HG03097 (cell line): ENCODE results near the gene ASCC1.
"Not testable (repeated sequence)": the region's sequence is repeated elsewhere in the genome, so short reads cannot be mapped to it uniquely, and the experiment has no call there.

Experiments used
- ATAC-seq: cut with Tn5 transposase; IDR thresholded peaks from one replicate; pipeline ENCODE4 v1.9.1; 2021; ENCODE audit not compliant: unreplicated experiment, low FRiP score

The ASCC1 gene

DNA sequence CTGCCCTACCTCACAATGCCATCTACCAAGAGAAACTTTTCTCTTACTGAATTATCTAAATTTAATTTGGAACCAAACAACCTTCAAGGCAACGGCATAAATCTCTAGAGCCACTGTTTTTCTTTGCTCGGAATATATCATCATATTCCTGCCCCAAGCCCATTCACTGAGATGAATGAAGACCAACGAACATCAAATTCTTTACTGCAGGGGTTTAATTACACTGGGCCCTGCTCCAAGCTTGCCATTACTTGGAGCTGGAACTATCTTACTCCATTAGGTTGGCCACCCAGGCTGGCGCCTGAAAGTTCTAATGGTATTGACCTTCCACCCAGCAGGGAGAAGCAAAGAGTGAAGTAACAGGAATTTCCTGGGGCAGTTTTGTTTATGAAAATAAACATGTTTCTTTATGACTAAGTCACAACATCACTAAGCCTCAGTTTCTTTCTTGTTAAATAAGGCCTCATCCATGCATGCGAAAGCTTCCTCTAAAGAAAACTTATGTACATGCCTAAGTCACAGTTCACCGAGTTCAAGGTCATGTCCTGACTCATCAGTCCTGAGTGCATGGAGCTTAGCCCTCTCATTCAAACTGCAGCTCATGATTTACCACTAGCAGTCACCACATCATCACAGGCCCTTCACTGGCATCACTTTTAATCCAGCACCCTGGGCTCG is 42.3 kb downstream of the ASCC1 start:
- ATAC-seq: peak; percentile 59

DNA sequence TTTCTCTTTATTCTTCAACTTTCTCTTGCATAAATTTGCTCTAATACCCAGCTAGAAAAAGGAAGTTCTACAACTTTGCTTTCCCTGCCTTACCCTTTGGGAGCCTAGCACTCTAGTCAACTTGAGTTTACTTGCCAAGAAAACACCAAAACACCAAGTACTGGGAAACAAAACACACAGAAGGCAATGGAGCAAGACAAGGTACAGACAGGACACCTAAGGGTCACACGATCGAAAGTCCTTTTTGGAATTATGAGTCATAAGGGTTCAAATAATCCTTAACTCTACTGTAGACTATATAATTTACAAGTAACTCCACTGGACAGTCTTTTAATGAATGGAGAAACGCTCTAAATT is 42.8 kb downstream of the ASCC1 start:
- ATAC-seq: no peak

DNA sequence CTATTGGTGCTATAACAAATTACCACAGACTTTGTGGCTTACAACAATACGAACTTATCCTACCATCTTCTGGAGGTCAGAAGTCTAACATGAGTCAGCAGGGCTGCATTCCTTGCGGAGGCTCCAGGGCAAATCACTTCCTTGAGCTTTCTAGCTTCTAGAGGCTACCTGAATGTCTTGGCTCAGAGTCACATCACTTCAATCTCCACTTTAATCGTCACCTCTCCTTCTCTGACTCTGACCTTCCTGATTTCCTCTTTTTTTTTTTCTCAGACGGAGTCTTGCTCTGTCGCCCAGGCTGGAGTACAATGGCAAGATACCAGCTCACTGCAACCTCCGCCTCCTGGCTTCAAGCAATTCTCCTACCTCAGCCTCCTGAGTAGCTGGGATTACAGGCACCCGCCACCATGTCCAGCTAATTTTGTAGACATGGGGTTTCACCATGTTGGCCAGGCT is 44.9 kb downstream of the ASCC1 start:
- no peak for ATAC-seq

DNA sequence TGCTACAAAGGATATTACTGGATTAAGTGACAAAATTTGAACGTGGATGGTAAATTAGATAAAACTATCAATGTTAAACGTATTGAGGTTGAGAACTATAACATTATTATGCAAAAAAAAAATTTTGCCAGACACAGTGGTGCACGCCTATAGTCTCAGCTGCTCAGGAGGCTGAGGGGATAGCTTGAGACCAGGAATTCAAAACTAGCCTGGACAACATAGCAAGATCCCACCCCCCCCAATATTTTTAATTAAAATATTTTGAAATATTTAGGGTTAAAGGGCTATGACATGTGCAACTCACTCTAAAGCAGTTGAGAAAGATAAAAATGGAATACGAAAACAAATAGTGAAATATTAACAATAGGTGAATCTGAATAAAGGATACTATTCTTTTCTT is 45.3 kb downstream of the ASCC1 start:
- no peak for ATAC-seq

DNA sequence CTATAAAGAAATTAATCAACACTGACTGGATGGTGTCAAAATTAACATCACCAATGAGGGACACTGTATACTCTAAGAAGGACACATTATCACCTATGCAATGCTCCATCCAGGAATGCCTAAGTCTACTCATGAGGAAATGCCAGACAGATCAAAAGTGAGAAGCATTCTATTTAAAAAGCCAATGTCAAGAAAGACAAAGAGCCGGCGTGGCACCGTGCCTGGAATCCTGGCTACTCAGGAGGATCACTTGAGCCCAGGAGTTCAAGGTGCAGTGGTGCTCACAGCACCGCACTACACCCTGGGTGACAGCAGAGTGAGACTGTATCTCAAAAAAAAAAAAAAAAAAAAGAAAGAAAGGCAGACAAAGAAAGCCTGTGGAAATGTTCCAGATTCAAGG is 45.8 kb downstream of the ASCC1 start:
- no peak for ATAC-seq

DNA sequence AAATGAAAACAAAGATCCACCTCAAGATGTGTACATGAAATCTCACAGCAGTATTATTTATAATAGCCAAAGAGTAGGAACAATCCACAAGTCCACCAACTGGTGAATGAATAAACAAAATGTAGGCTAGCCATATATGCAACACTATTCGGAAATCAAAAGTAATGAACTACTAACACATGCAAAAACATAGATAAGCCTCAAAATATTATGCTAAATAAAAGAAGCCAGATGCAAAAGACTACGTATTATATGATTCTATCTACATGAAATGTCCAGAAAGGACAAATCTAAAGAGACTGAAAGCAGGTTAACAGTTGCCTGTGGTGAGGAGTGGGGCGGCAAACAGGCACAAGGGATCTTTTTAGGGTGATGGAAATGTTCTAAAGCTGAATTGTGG is 49.0 kb downstream of the ASCC1 start:
- no peak for ATAC-seq

DNA sequence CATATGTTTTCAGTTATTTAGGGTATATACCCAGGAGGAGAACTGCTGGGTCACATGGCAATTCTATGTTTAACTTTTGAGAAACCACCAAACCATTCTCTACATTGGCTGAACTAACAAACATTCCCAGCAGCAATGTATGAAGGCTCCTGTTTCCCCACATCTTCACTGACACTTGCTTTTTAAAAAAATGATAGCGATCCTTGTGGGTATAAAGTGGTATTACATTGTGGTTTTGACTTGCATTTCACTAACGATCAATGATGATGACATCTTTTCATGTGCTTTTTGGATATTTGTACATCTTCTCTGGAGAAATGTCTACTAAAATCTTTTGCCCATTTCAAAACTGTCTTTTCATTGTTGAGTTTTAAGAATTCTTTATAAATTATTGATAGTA is 51.5 kb downstream of the ASCC1 start:
- no peak for ATAC-seq

DNA sequence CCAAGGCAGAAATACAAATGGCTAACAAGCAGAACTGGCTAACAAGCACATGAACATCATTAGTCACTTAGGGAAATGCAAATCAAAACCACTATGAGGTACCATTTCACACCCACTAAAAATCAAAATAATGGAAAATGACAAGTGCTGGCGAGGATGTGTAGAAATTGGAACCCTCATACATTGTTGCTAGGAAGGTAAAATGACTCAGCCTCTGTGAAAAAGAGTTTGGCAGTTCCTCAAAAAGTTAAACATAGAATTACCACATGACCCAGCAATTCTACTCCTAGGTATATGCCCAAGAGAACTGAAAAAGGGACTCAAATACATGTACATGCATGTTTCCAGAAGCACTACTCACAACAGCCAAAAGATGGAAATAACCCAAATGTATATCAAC is 53.1 kb downstream of the ASCC1 start:
- no peak for ATAC-seq

DNA sequence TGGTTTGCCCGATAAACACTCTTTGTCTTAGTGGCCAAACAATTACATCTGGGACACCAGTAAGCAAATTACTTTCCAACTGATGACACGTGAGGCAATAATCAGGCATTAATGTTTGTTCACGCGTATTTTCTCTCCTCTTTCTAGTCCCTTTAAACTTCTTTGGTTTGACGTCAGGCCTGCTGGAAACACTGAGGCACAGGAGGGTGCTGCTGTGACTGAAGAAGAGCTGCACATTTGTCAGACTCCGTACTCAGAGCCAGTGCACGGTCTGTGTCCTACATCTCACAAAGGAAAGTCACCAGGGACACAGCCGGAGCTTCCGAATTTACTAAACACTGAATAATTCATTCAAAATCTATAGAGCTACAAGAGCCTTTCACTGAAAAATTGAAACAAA is 57.9 kb downstream of the ASCC1 start:
- no peak for ATAC-seq

DNA sequence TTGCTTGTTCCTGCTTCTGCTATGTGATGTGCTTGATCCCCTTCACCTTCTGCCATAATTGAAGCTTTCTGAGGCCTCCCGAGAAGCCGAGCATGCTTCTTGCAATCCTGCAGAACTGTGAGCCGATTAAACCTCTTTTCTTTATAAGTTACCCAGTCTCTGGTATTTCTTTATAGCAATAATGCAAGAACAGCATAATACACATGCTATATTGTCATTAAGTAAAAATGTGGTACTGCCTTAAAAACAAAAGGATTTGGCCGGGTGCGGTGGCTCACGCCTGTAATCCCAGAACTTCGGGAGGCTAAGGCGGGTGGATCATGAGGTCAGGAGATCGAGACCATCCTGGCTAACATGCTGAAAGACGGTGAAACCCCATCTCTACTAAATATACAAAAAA is 59.9 kb downstream of the ASCC1 start:
- no peak for ATAC-seq

DNA sequence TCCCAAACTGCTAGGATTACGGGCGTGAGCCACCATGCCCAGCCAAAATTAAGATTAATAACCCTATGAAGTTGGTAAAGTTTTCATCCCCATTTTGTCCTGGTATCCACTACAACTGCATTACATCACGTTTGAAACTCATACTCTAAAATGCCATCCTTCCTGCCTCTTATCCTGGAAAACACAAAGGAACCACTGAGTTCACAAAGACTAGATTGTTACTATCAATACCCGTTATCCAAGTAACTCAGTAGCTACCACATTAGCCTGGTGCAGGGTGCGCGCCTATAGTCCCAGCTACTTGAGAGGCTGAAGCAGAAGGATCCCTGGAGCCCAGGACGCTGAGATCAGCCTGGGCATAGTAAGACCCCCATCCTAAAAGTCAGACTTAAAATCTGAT is 63.8 kb downstream of the ASCC1 start:
- no peak for ATAC-seq

DNA sequence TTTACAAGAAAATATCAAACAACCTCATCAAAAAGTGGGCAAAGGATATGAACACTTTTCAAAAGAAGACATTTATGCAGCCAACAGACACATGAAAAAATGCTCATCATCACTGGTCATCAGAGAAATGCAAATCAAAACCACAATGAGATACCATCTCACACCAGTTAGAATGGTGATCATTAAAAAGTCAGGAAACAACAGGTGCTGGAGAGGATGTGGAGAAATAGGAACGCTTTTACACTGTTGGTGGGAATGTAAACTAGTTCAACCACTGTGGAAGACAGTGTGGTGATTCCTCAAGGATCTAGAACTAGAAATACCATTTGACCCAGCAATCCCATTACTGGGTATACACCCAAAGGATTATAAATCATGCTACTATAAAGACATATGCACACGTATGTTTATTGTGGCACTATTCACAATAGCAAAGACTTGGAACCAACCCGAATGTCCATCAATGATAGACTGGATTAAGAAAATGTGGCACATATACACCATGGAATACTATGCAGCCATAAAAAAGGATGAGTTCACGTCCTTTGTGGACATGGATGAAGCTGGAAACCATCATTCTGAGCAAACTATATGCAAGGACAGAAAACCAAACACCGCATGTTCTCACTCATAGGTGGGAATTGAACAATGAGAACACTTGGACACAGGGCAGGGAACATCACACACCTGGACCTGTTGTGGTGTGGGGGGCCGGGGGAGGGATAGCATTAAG is 65.2 kb downstream of the ASCC1 start:
- ATAC-seq: not testable (repeated sequence)

DNA sequence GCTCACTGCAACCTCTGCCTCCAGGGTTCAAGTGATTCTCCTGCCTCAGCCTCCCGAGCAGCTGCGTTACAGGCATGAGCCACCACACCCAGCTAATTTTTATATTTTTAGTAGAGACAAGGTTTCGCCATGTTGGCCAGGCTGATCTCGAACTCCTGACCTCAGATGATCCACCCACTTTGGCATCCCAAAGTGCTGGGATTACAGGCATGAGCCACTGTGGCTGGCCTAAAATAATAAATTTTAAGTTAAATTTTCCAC is 68.8 kb downstream of the ASCC1 start:
- not testable (repeated sequence) for ATAC-seq

DNA sequence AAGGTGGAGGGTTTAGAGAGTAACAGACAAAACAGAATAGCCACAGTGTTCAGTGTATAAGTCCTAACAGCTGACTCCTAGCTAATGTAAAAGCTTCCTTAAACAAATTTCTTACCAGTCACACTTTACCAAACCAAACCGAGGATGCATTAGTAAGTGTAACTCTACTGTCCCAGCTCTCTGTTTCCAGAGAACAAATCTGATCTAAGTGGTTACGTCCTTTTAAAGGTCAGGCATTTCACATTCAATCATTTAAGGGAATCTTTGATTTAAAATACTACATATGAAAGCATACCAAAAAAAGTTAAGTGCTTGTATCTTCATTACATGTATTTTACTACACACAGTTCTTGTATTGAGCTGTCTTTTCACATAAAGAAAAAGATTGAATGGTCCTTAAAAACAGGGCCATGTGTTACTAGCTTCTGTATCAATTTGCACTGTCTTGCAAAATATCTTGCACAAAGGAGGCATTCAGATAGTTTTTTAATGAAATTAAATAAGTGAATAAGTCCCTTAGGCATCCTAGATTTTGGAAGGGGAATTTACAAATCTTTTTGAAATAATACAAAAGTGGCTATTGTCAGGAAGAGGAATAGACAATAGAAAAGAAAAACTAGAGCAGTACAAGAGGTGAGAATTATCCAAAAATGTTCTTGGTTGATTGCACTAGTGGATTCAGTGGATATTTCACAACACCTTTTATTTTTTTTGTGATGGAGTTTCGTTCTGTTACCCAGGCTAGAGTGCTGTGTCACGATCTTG is 69.3 kb downstream of the ASCC1 start:
- ATAC-seq: no peak

DNA sequence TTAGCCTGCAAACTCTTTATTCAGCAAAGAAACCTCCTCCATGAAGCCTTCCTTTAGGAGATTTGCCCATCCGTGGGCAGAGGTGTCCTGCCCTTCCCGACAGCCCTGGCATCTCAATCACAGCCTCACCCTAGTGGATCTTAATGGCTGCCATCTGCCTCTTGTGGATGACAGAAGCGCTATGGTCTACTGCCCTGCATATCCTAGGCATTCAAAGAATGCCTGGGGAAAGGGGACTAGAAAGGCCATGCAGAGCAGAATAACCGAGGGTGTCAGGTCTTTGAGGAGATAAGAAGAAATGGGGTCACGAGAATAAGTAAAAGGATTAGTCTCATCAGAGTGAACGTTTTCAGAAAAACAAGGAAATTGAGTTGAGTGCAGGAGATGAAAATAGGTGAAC is 70.0 kb downstream of the ASCC1 start:
- ATAC-seq: no peak

DNA sequence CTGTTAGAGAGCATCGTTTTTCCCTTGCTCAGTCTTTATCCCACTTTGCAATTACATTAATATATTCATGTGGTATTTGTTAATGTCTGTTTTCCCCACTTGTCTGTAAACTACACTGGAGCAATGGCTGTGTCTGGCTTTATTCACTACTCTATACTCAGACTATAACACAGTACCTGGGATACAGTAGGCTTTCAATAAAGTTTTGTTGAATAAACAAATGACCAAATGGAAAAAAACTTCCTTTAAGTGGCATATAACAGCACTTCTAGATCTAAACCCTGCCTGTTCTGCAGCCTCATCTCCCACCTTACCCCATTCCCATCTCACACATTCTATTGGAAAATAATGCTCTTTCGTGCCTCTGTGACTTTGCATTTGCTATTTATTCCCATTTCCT is 70.4 kb downstream of the ASCC1 start:
- ATAC-seq: no peak

DNA sequence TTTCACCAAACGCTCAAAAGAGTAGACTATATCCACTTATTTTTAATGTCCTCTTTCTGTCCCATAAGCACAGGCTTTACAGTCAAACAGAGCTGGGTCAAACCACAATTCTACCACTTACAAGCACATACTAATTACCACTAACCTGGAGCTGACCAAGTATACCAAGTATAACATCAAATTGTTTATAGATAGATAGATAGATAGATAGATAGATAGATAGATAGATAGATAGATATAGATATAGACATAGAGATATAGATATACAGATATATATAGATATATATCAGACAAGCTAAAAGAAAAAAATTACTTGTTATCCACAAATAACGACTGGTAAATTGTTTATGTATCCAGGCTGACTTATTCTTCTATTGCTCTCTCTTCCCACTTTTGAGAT is 75.2 kb downstream of the ASCC1 start:
- ATAC-seq: no peak

DNA sequence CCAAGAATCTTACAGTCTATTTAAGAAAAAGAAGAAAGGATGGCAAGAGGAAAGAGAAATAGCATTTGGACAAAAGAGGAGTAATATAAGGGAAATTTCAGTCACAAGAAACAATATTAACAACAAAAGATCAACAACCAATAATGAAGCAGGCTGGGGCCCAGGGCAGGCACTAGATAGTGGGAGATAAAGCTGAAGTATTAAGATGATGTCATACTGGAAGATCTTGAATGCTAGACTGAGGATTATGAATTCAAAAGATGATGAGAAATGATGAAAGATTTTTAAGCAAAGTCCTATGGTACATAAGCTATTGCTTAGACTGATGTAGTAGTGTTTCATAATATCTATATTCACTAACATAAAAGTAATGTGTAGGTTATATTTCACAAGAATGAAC is 75.9 kb downstream of the ASCC1 start:
- ATAC-seq: no peak

DNA sequence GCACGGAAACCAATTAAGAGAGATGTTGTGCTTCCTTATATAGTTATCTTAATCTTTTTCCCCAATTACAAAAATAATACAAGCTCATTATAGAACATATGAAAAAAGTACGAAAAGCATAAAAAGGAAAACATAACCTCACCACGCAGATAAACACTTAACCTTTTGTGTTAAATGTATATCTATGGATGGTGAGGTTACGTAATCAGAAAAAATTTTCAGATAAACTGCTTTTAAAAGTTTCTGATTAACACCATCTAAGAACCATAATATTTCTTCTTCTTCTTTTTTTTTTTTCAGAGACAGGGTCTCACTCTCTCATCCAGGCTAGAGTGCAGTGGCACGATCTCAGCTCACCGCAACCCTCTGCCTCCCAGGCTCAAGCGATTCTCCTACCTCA is 78.5 kb downstream of the ASCC1 start:
- no peak for ATAC-seq

DNA sequence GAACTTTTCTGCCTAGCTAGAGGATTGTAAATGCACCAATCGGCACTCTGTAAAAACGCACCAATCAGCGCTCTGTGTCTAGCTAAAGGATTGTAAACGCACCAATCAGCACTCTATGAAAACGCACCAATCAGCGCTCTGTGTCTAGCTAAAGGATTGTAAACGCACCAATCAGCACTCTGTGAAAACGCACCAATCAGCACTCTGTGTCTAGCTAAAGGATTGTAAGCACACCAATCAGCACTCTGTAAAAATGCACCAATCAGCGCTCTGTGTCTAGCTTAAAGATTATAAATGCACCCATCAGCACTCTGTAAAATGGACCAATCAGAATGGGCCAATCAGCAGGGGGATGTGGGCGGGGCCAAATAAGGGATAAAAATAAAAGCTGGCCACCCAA is 79.9 kb downstream of the ASCC1 start:
- ATAC-seq: not testable (repeated sequence)

DNA sequence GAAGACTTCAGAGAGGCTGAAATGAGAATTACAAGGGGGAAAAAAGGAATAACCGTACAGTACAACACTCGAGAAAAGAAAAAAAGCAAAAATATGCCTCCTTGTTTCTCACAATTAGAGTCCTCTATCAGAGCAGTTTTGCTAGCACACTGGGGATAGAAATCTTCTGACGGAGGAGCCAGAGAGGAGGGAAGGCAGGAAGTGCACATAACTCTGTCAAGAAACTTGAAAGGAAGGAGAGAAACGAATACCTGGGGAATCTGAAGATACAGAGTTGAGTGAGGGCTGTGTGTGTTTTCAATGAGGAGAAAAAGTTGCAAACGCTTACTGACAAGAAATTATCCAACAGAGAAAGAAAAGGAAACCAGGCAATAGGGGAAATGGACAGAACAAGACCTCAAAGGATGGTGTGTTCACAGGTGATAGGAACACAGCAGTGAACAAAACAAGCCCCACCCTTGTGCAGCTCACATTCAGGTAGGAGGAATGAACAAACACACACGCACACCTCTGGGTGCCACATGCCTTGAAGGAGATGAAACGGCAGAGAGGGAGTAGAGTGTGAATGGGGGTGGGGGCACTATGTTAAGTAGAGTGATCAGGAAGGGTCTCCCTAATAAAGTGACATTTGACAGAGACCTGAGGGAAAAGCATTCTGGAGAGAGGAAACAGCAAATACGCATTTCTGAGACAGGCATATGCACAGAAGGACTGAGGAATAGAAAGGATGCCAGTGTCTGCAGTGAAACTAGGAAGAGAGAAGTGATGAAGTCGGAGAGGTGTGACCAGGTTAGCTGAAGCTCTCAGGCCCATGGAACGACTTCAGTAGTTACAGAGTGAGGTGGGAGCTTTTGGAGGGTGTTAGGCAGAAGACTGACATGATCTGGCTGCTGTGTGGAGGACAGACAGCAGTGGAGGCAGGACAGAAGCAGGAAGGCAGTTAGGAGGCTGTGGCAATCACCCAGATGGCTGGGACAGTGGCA is 81.0 kb downstream of the ASCC1 start:
- ATAC-seq: no peak
